ENCODE results near the gene SNIP1. TPM values are rescaled to one million over a fixed set of nuclear protein-coding genes. Genes with fewer than 3 reads are reported as not detected.
A peak's percentile ranks its signal among the peaks of the same experiment; 100 is the strongest.
"Not testable (repeated sequence)": the region's sequence is repeated elsewhere in the genome, so short reads cannot be mapped to it uniquely, and the experiment has no call there.

SNIP1 gene
- total RNA-seq, 1 experiment from 2014 or later = 21.0 TPM

DNA sequence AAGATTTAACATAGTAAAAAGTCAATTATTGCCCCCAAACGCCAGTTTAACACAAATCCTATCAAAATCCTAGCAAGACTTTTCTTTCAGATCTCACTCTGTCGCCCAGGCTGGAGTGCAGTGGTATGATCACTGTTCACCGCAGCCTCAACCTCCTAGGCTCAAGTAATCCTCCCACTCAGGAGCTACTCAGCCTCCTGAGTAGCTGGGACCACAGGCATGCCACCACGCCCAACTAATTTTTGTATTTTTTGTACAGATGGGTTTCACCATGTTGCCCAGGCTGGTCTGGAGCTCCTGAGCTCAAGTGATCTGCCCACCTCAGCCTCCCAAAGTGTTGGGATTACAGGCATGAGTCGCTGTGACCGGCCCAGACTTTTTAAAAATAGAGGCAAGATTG, 4.8 kb downstream of the SNIP1 start:
- peaks cover 16% of the 10 kb centered on the region for H3K4me1 Mint-ChIP-seq (ENCODE audit: low read depth, unreplicated experiment)
- peaks cover 75% of the 10 kb centered on the region for H3K36me3 Mint-ChIP-seq (ENCODE audit: insufficient read depth, unreplicated experiment)
- DNase-seq = no peak
- TF ChIP-seq, protein P1, sequence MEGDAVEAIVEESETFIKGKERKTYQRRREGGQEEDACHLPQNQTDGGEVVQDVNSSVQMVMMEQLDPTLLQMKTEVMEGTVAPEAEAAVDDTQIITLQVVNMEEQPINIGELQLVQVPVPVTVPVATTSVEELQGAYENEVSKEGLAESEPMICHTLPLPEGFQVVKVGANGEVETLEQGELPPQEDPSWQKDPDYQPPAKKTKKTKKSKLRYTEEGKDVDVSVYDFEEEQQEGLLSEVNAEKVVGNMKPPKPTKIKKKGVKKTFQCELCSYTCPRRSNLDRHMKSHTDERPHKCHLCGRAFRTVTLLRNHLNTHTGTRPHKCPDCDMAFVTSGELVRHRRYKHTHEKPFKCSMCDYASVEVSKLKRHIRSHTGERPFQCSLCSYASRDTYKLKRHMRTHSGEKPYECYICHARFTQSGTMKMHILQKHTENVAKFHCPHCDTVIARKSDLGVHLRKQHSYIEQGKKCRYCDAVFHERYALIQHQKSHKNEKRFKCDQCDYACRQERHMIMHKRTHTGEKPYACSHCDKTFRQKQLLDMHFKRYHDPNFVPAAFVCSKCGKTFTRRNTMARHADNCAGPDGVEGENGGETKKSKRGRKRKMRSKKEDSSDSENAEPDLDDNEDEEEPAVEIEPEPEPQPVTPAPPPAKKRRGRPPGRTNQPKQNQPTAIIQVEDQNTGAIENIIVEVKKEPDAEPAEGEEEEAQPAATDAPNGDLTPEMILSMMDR (IDR thresholded peaks at IDR 0.05; ENCODE audit: unreplicated experiment) = no peak
- H3K4me3 Mint-ChIP-seq (ENCODE audit: low read depth, unreplicated experiment) = no peak overlapping the region
- no peak overlapping the region for H3K27ac Mint-ChIP-seq (ENCODE audit: unreplicated experiment)
- intact Hi-C loops (cut with micrococcal nuclease; ENCODE audit: unreplicated experiment) = no loop called here
- CTCF ChIA-PET = interaction anchor here (0.7 kb wide), 1 partner anchor 28 kb away, joined by 5 read pairs; no protein-coding TSS in a partner anchor
- no peaks in the 10 kb centered on the region for H3K27me3 Mint-ChIP-seq (ENCODE audit: unreplicated experiment)
- H3K9me3 Mint-ChIP-seq (ENCODE audit: low read depth, unreplicated experiment) = no peaks in the 10 kb centered on the region
- BruUV-seq (replicated peaks) = no TSS peak

DNA sequence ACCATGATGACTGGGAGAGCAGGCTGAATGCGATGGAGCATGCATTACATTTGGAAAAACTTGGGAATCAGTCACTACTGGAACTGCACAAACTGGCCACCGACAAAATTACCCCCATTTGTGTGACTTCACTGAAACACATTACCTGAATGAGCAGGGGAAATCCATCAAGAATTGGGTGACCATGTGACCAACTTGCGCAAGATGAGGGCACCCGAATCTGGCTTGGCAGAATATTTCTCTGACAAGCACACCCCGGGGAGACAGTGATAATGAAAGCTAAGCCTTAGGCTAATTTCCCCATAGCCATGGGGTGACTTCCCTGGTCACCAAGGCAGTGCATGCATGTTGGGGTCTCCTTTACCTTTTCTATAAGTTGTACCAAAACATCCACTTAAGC, 9.1 kb downstream of the SNIP1 start:
- CTCF ChIA-PET = no interaction called here
- H3K36me3 Mint-ChIP-seq (ENCODE audit: insufficient read depth, unreplicated experiment) = peaks cover 53% of the 10 kb centered on the region

DNA sequence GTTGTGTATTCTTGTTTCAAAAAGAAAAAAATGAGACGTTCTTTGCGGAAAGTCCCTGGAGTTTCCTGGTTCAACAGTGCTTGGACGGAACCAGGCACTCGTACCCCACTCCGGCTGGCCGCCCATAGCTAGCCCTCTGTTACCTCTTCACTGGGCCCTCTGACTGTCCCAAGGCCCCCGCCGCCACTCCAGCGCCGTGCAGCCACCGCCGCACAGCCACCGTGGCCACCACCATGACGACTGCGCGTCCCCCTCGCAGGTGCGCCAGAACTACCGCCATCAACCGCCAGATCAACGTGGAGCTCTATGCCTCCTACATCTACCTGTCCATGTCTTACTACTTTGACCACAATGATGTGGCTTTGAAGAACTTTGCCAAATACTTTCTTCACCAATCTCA, 9.6 kb downstream of the SNIP1 start:
- intact Hi-C loops (cut with micrococcal nuclease; ENCODE audit: unreplicated experiment) = no loop called here
- CTCF ChIA-PET = no interaction called here
- no TSS peak for BruUV-seq (replicated peaks)
- Mint-ChIP-seq H3K27me3 (ENCODE audit: unreplicated experiment) (no peaks in the 10 kb centered on the region), H3K4me3 (ENCODE audit: low read depth, unreplicated experiment) (no peak overlapping the region), H3K36me3 (ENCODE audit: insufficient read depth, unreplicated experiment) (peaks cover 48% of the 10 kb centered on the region), H3K27ac (ENCODE audit: unreplicated experiment) (peak overlapping the region; percentile 12), H3K9me3 (ENCODE audit: low read depth, unreplicated experiment) (no peaks in the 10 kb centered on the region), H3K4me1 (ENCODE audit: low read depth, unreplicated experiment) (no peaks in the 10 kb centered on the region)
- TF ChIP-seq, protein P1 (IDR thresholded peaks at IDR 0.05; ENCODE audit: unreplicated experiment) = no peak
- no peak for DNase-seq

More for the DNA sequence above, 9.1 kb downstream of the SNIP1 start:
- TF ChIP-seq, protein P1 (IDR thresholded peaks at IDR 0.05; ENCODE audit: unreplicated experiment) = no peak
- H3K9me3 Mint-ChIP-seq (ENCODE audit: low read depth, unreplicated experiment) = no peaks in the 10 kb centered on the region
- H3K4me3 Mint-ChIP-seq (ENCODE audit: low read depth, unreplicated experiment) = no peak overlapping the region
- intact Hi-C loops (cut with micrococcal nuclease; ENCODE audit: unreplicated experiment) = no loop called here
- DNase-seq = no peak
- no peaks in the 10 kb centered on the region for H3K4me1 Mint-ChIP-seq (ENCODE audit: low read depth, unreplicated experiment)
- no TSS peak for BruUV-seq (replicated peaks)
- peak overlapping the region; percentile 12 for H3K27ac Mint-ChIP-seq (ENCODE audit: unreplicated experiment)
- H3K27me3 Mint-ChIP-seq (ENCODE audit: unreplicated experiment) = no peaks in the 10 kb centered on the region

DNA sequence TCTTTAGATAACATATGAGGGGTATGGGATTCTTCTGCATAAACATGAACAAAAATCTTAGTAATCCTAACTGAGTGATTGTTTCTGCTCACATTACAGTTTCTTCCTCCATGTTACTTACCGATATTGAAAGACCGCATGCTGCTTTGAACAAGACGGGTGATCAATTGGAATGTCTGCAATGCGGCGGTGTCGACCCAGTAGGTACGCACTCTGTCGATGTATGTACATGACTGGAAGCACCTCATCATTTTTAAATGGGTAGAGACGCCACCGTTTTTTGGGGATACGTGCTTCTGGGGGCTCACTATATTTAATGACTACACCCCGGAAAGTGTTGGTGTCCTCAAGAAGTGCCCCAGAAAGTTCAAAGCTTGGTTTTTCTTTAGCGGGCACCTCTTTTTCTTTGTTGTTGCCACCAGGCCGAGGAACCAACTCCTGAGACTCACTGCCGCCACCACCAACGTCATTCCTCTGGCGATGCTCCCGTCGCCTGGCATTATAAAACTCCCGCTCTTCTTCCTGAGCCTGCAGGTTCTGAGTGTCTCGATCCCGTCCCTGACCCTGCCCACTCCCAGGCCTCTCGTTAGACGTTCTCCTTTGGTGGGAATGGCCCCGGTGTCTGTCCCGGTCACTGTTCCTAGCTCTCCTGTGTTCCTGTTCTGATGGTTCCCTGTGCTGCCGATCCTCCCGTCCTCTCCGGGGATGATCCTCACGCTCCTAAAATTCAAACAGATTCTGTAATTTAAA, 13.9 kb downstream of the SNIP1 start:
- H3K9me3 Mint-ChIP-seq (ENCODE audit: low read depth, unreplicated experiment) = no peaks in the 10 kb centered on the region
- no peak for DNase-seq
- TF ChIP-seq, protein P1 (IDR thresholded peaks at IDR 0.05; ENCODE audit: unreplicated experiment) = no peak
- intact Hi-C loops (cut with micrococcal nuclease; ENCODE audit: unreplicated experiment) = no loop called here
- CTCF ChIA-PET = no interaction called here
- no peak overlapping the region for H3K27ac Mint-ChIP-seq (ENCODE audit: unreplicated experiment)
- H3K27me3 Mint-ChIP-seq (ENCODE audit: unreplicated experiment) = no peaks in the 10 kb centered on the region
- no peak overlapping the region for H3K4me3 Mint-ChIP-seq (ENCODE audit: low read depth, unreplicated experiment)
- peaks cover 24% of the 10 kb centered on the region for H3K4me1 Mint-ChIP-seq (ENCODE audit: low read depth, unreplicated experiment)
- no TSS peak for BruUV-seq (replicated peaks)
- peaks cover 44% of the 10 kb centered on the region for H3K36me3 Mint-ChIP-seq (ENCODE audit: insufficient read depth, unreplicated experiment)

DNA sequence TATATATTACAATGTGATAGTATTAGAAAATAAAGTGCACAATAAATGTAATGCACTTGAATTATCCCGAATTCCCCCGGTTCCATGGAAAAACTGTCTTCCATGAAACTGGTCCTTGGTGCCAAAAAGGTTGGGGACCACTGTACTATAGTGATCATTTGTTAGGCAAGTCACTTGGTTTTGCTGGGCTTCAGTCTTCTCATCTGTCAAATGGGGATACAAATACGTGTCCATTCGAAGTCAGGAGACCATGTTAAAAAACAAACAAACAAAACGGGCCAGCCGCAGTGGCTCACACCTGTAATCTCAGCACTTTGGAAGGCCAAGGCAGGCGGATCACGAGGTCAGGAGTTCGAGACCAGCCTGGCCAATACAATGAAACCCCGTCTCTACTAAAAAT, 14.9 kb downstream of the SNIP1 start:
- Mint-ChIP-seq H3K36me3 (ENCODE audit: insufficient read depth, unreplicated experiment) (peaks cover 45% of the 10 kb centered on the region), H3K4me1 (ENCODE audit: low read depth, unreplicated experiment) (peaks cover 32% of the 10 kb centered on the region)
- intact Hi-C loops (cut with micrococcal nuclease; ENCODE audit: unreplicated experiment); CTCF ChIA-PET; H3K27me3 Mint-ChIP-seq (ENCODE audit: unreplicated experiment); H3K9me3 Mint-ChIP-seq (ENCODE audit: low read depth, unreplicated experiment); H3K4me3 Mint-ChIP-seq (ENCODE audit: low read depth, unreplicated experiment); H3K27ac Mint-ChIP-seq (ENCODE audit: unreplicated experiment); DNase-seq; BruUV-seq (replicated peaks): not testable (repeated sequence)

All from Calu3 (cell line).